ENCODE measurements around the gene ARPC5.

DNA sequence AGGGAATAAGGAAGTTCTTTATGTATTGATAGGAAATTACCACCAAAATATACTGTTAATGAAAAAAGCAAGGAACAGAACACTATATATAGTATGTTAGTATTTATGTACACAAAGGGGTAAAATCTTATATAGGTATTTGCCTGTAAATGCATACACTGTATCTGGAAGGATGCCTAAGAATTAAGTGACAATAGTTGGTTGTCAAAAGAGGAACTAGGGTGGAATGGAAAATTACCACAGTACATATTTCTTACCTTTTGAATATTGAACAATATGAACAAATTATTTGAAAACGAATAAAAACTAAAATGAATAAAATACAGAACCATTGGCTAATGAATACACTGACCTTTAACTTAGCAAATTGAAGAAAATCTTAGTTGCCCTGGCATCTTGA is 13.6 kb downstream of the ARPC5 start:
- TF ChIP-seq, protein P1, sequence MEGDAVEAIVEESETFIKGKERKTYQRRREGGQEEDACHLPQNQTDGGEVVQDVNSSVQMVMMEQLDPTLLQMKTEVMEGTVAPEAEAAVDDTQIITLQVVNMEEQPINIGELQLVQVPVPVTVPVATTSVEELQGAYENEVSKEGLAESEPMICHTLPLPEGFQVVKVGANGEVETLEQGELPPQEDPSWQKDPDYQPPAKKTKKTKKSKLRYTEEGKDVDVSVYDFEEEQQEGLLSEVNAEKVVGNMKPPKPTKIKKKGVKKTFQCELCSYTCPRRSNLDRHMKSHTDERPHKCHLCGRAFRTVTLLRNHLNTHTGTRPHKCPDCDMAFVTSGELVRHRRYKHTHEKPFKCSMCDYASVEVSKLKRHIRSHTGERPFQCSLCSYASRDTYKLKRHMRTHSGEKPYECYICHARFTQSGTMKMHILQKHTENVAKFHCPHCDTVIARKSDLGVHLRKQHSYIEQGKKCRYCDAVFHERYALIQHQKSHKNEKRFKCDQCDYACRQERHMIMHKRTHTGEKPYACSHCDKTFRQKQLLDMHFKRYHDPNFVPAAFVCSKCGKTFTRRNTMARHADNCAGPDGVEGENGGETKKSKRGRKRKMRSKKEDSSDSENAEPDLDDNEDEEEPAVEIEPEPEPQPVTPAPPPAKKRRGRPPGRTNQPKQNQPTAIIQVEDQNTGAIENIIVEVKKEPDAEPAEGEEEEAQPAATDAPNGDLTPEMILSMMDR (IDR thresholded peaks at IDR 0.05): no peak
- TF ChIP-seq JUN (IDR thresholded peaks at IDR 0.05): no peak

All from A549 (cell line).